H9 (cell line): Measurements from ENCODE around the gene NAMPT. TPM values are rescaled to one million over a fixed set of nuclear protein-coding genes. Genes with fewer than 3 reads are reported as not detected.

Source experiments
- DNase-seq: peaks from one replicate; pipeline ENCODE4 v3.0.0-alpha.2; 2017
- H2AFZ ChIP-seq: one replicate; pipeline ENCODE4 v1.6.1; 2013; ENCODE audit warnings: mild to moderate bottlenecking, low read length, control low read depth, moderate library complexity
- H2AK5ac ChIP-seq: 2 replicates; pipeline ENCODE4 v1.6.1; 2013; ENCODE audit warnings: low read length, control low read depth, mixed read lengths; ENCODE audit not compliant: insufficient read length
- H2BK120ac ChIP-seq: one replicate; pipeline ENCODE4 v1.6.1; 2013; ENCODE audit warnings: low read depth, mild to moderate bottlenecking, low read length, control low read depth, inconsistent platforms; ENCODE audit not compliant: poor library complexity, severe bottlenecking
- H2BK12ac ChIP-seq: 2 replicates; pipeline ENCODE4 v1.6.1; 2013; ENCODE audit warnings: low read length, control low read depth, mixed read lengths, low read depth; ENCODE audit not compliant: insufficient read length
- H2BK15ac ChIP-seq: 2 replicates; pipeline ENCODE4 v1.6.1; 2013; ENCODE audit warnings: low read depth, low read length, control low read depth
- H2BK20ac ChIP-seq: one replicate; pipeline ENCODE4 v1.6.1; 2013; ENCODE audit warnings: low read depth, mild to moderate bottlenecking, low read length, control low read depth, inconsistent platforms; ENCODE audit not compliant: poor library complexity, severe bottlenecking
- H2BK5ac ChIP-seq: 2 replicates; pipeline ENCODE4 v1.6.1; 2013; ENCODE audit warnings: low read length, control low read depth, mixed read lengths; ENCODE audit not compliant: insufficient read length
- H3K14ac ChIP-seq: 2 replicates; pipeline ENCODE4 v1.6.1; 2013; ENCODE audit warnings: low read length, control low read depth; ENCODE audit not compliant: insufficient read depth
- H3K18ac ChIP-seq: 2 replicates; pipeline ENCODE4 v1.6.1; 2013; ENCODE audit warnings: low read depth, mild to moderate bottlenecking, mixed read lengths, low read length, control low read depth; ENCODE audit not compliant: insufficient read length
- H3K23ac ChIP-seq: 2 replicates; pipeline ENCODE4 v1.6.1; 2013; ENCODE audit warnings: low read length, control low read depth, mixed read lengths, low read depth; ENCODE audit not compliant: insufficient read length
- H3K23me2 ChIP-seq: 2 replicates; pipeline ENCODE4 v1.6.1; 2013; ENCODE audit warnings: low read depth, mild to moderate bottlenecking, mixed read lengths, low read length, control low read depth; ENCODE audit not compliant: insufficient read length, poor library complexity, severe bottlenecking
- H3K27ac ChIP-seq: 2 replicates; pipeline ENCODE4 v1.5.1; 2013; ENCODE audit warnings: low read length, control low read depth, mixed read lengths, low read depth; ENCODE audit not compliant: insufficient read length
- H3K27me3 ChIP-seq: 2 replicates; pipeline ENCODE4 v1.6.1; 2013; ENCODE audit warnings: low read length, control low read depth, inconsistent platforms; ENCODE audit not compliant: insufficient read depth
- H3K4ac ChIP-seq: 2 replicates; pipeline ENCODE4 v1.6.1; 2013; ENCODE audit warnings: low read depth, mild to moderate bottlenecking, control low read depth, inconsistent platforms, low read length, moderate library complexity
- H3K4me1 ChIP-seq: 2 replicates; pipeline ENCODE4 v1.6.1; 2013; ENCODE audit warnings: low read length, control low read depth, inconsistent platforms; ENCODE audit not compliant: insufficient read depth
- H3K4me2 ChIP-seq: 2 replicates; pipeline ENCODE4 v1.6.1; 2013; ENCODE audit warnings: low read length, control low read depth, mixed read lengths; ENCODE audit not compliant: insufficient read length, insufficient read depth
- H3K56ac ChIP-seq: 2 replicates; pipeline ENCODE4 v1.6.1; 2013; ENCODE audit warnings: low read depth, mild to moderate bottlenecking, mixed read lengths, low read length, control low read depth; ENCODE audit not compliant: insufficient read length
- H3K79me1 ChIP-seq: 2 replicates; pipeline ENCODE4 v1.6.1; 2013; ENCODE audit warnings: low read depth, mild to moderate bottlenecking, moderate library complexity, low read length, control low read depth, inconsistent platforms; ENCODE audit not compliant: insufficient read depth, poor library complexity, severe bottlenecking
- H3K79me2 ChIP-seq: 2 replicates; pipeline ENCODE4 v1.6.1; 2013; ENCODE audit warnings: low read length, control low read depth, inconsistent platforms; ENCODE audit not compliant: insufficient read depth
- H3K9ac ChIP-seq: 2 replicates; pipeline ENCODE4 v1.6.1; 2013; ENCODE audit warnings: low read length, control low read depth, mixed read lengths; ENCODE audit not compliant: insufficient read length; ENCODE audit errors: extremely low read depth
- H3K9me3 ChIP-seq: one replicate; pipeline ENCODE4 v1.6.1; 2013; ENCODE audit warnings: low read depth, low read length, inconsistent platforms; ENCODE audit not compliant: control insufficient read depth
- H3T11ph ChIP-seq: one replicate; pipeline ENCODE4 v1.6.1; 2013; ENCODE audit warnings: mild to moderate bottlenecking, low read length, control low read depth, inconsistent platforms
- H4K20me1 ChIP-seq: one replicate; pipeline ENCODE4 v1.6.1; 2013; ENCODE audit not compliant: control insufficient read depth, insufficient read length, insufficient read depth
- H4K5ac ChIP-seq: 2 replicates; pipeline ENCODE4 v1.6.1; 2013; ENCODE audit warnings: low read depth, mild to moderate bottlenecking, mixed read lengths, low read length, control low read depth; ENCODE audit not compliant: insufficient read length
- H4K8ac ChIP-seq: replicated peaks from 2 replicates; pipeline ENCODE4 v1.6.1; 2013; ENCODE audit warnings: low read length, control low read depth, mixed read lengths, low read depth; ENCODE audit not compliant: insufficient read length
- H4K91ac ChIP-seq: 2 replicates; pipeline ENCODE4 v1.6.1; 2013; ENCODE audit warnings: low read depth, mild to moderate bottlenecking, moderate library complexity, mixed read lengths, low read length, control low read depth; ENCODE audit not compliant: insufficient read length
- H3K27ac Mint-ChIP-seq, 3 experiments: 2 replicates in 2 of 3; 3 replicates in 1 of 3; pipeline ENCODE4 v1.8.0; 2020 to 2021; ENCODE audit warnings: mixed read lengths in 3 of 3, mild to moderate bottlenecking in 1 of 3, moderate library complexity in 1 of 3
- H3K27me3 Mint-ChIP-seq: 2 replicates; pipeline ENCODE4 v1.8.0; 2021; ENCODE audit warnings: low read depth, mild to moderate bottlenecking, moderate library complexity, mixed read lengths
- H3K36me3 Mint-ChIP-seq, 3 experiments: 2 replicates in 2 of 3; 3 replicates in 1 of 3; pipeline ENCODE4 v1.8.0; 2020 to 2021; ENCODE audit warnings: low read depth in 3 of 3, mixed read lengths in 3 of 3; ENCODE audit not compliant: insufficient read depth in 1 of 3
- H3K4me1 Mint-ChIP-seq, 2 experiments: 2 replicates each; pipeline ENCODE4 v1.8.0; 2020; ENCODE audit warnings: mixed read lengths in 2 of 2
- H3K4me3 Mint-ChIP-seq, 2 experiments: 2 replicates in 1 of 2; 3 replicates in 1 of 2; pipeline ENCODE4 v1.8.0; 2020 to 2021; ENCODE audit warnings: mild to moderate bottlenecking in 2 of 2, mixed read lengths in 2 of 2, moderate library complexity in 1 of 2
- H3K9me3 Mint-ChIP-seq, 2 experiments: 2 replicates in 1 of 2; 3 replicates in 1 of 2; pipeline ENCODE4 v1.8.0; 2020; ENCODE audit warnings: mild to moderate bottlenecking in 2 of 2, mixed read lengths in 2 of 2, moderate library complexity in 1 of 2
- CTCF ChIP-seq: fragments of 200-600 bp; sonication (generic); conservative IDR thresholded peaks from 3 replicates; pipeline ENCODE4 v1.8.0; 2021; ENCODE audit warnings: antibody characterized with exemption, mild to moderate bottlenecking
- WGBS: extraction: QIAGEN DNeasy Blood & Tissue Kit; methylation state at CpG from one replicate; pipeline ENCODE4 v1.1.7; 2013; ENCODE audit warnings: missing lambda C conversion rate, low lambda C conversion rate, mixed read lengths; ENCODE audit not compliant: insufficient read length; ENCODE audit errors: extremely low coverage; 5-methylcytosine and 5-hydroxymethylcytosine counted together
- total RNA-seq: library from RNA; stranded (reverse); gene quantifications from 2 replicates; pipeline ENCODE4 v1.2.1, GENCODE V29; 2021

The NAMPT gene
- total RNA-seq, 1 experiment from 2014 or later = 83.5 TPM

GRCh38 chr7:106281585-106282318 is 3.0 kb downstream of the NAMPT start:
- Mint-ChIP-seq H3K4me1 (peaks cover 36% of the 10 kb centered on the region in 2 experiments), H3K27ac (no peak overlapping the region; a peak in 1 of 7 replicates), H3K36me3 (peaks cover 3 to 10% (median 6%) of the 10 kb centered on the region in 3 experiments; a peak in 6 of 7 replicates), H3K4me3 (no peak overlapping the region), H3K27me3 (no peaks in the 10 kb centered on the region), H3K9me3 (no peaks in the 10 kb centered on the region)
- Histone ChIP-seq H3K9ac (no peak overlapping the region), H3K23me2 (peaks cover 7% of the 10 kb centered on the region), H3K4ac (no peak overlapping the region), H4K5ac (no peak overlapping the region), H3K56ac (no peak overlapping the region), H3K23ac (no peak overlapping the region), H2BK15ac (no peak overlapping the region), H3K27me3 (no peaks in the 10 kb centered on the region), H4K20me1 (no peaks in the 10 kb centered on the region), H3K18ac (no peak overlapping the region), H3K79me1 (no peaks in the 10 kb centered on the region), H2AK5ac (no peak overlapping the region), H4K91ac (no peak overlapping the region), H2BK5ac (no peak overlapping the region), H2BK120ac (no peak overlapping the region), H2BK12ac (no peak overlapping the region), H2BK20ac (no peak overlapping the region), H3K4me2 (no peak overlapping the region), H4K8ac (no peak overlapping the region), H3K4me1 (no peaks in the 10 kb centered on the region; the same call in 1 of the 2 replicates), H2AFZ (no peak overlapping the region), H3K14ac (no peak overlapping the region), H3K9me3 (no peaks in the 10 kb centered on the region), H3K27ac (no peak overlapping the region), H3K79me2 (peaks cover 20% of the 10 kb centered on the region), H3T11ph (no peak overlapping the region)
- no peak for TF ChIP-seq CTCF
- WGBS = no CpG with 5 or more reads among the region's 5 CpGs
- DNase-seq = no peak
